ENCODE measurements around the gene SOCS2.

- no peak for TF ChIP-seq POU2F2 (IDR thresholded peaks at IDR 0.05; ENCODE audit: low read depth, low read length)
- TF ChIP-seq POLR2A (IDR thresholded peaks at IDR 0.05; ENCODE audit: low read depth, low read length): no peak
- TF ChIP-seq SPI1 (IDR thresholded peaks at IDR 0.05; ENCODE audit: low read depth, low read length): no peak
- TF ChIP-seq POLR2AphosphoS5 (IDR thresholded peaks at IDR 0.05; ENCODE audit: low read depth, low read length): no peak
These were observed 37.1 kb downstream of the SOCS2 start for GRCh38 chr12:93609281-93610192.

All from GM12891 (cell line).